OCI-LY1 (cell line): ENCODE results near the gene PCDHB1.

Experiments used
- H2AFZ ChIP-seq: fragments of 200-600 bp; sonication (generic), shearing (Covaris generic); 2 replicates; pipeline ENCODE4 v1.6.0; 2014; ENCODE audit warnings: antibody characterized with exemption, mild to moderate bottlenecking, low read length
- H3F3A ChIP-seq: fragments of 200-600 bp; sonication (generic), shearing (Covaris generic); 2 replicates; pipeline ENCODE4 v1.6.0; 2014; ENCODE audit warnings: mild to moderate bottlenecking, antibody characterized with exemption, low read length, moderate library complexity; ENCODE audit not compliant: insufficient read depth
- H3K27ac ChIP-seq: fragments of 200-600 bp; sonication (generic); 2 replicates; pipeline ENCODE4 v1.5.1; 2014; ENCODE audit warnings: low read length, mixed run types, mild to moderate bottlenecking, low read depth; ENCODE audit not compliant: poor library complexity, severe bottlenecking
- H3K27me3 ChIP-seq: fragments of 200-600 bp; sonication (generic); 2 replicates; pipeline ENCODE4 v1.6.0; 2014; ENCODE audit warnings: antibody characterized with exemption, mild to moderate bottlenecking, low read length, moderate library complexity; ENCODE audit not compliant: insufficient read depth
- H3K36me3 ChIP-seq: fragments of 200-600 bp; sonication (generic); 2 replicates; pipeline ENCODE4 v1.6.1; 2014; ENCODE audit warnings: mild to moderate bottlenecking, antibody characterized with exemption, low read length, moderate library complexity, mixed read lengths; ENCODE audit not compliant: insufficient read depth
- H3K4me1 ChIP-seq: fragments of 200-600 bp; sonication (generic); 2 replicates; pipeline ENCODE4 v1.5.1; 2014; ENCODE audit warnings: mild to moderate bottlenecking, low read length, moderate library complexity; ENCODE audit not compliant: insufficient read depth, severe bottlenecking
- H3K4me2 ChIP-seq: fragments of 200-600 bp; sonication (generic), shearing (Covaris generic); 2 replicates; pipeline ENCODE4 v1.6.1; 2014; ENCODE audit warnings: low read length
- H3K4me3 ChIP-seq: fragments of 200-600 bp; sonication (generic); 2 replicates; pipeline ENCODE4 v1.5.1; 2014; ENCODE audit warnings: low read length, low read depth, mild to moderate bottlenecking, mixed read lengths; ENCODE audit not compliant: poor library complexity, severe bottlenecking
- H3K79me2 ChIP-seq: fragments of 200-600 bp; shearing (Covaris generic); 2 replicates; pipeline ENCODE4 v1.6.1; 2016; ENCODE audit warnings: mixed run types, low read length, mixed read lengths; ENCODE audit not compliant: insufficient read depth
- H3K9ac ChIP-seq: fragments of 200-600 bp; sonication (generic), shearing (Covaris generic); 2 replicates; pipeline ENCODE4 v1.6.1; 2014; ENCODE audit warnings: mild to moderate bottlenecking, low read length, mixed read lengths
- H3K9me2 ChIP-seq: fragments of 200-600 bp; sonication (generic), shearing (Covaris generic); 2 replicates; pipeline ENCODE4 v1.6.1; 2014; ENCODE audit warnings: low read depth, mild to moderate bottlenecking, low read length, mixed read lengths
- H3K9me3 ChIP-seq: fragments of 200-600 bp; shearing (Covaris generic); 2 replicates; pipeline ENCODE4 v1.6.1; 2014; ENCODE audit warnings: low read length, mixed read lengths
- H4K20me1 ChIP-seq: fragments of 200-600 bp; sonication (generic), shearing (Covaris generic); 2 replicates; pipeline ENCODE4 v1.6.0; 2016; ENCODE audit warnings: mild to moderate bottlenecking, low read length; ENCODE audit not compliant: insufficient read depth
- EZH2 ChIP-seq: fragments of 200-600 bp; sonication (generic), shearing (Covaris generic); IDR thresholded peaks from 2 replicates; pipeline ENCODE4 v1.8.0; 2017; ENCODE audit warnings: borderline replicate concordance, mixed run types, mild to moderate bottlenecking, antibody characterized with exemption, low read length, moderate library complexity, mixed read lengths
- TF ChIP-seq, protein P1 (sequence below): fragments of 200-600 bp; sonication (generic), shearing (Covaris generic); IDR thresholded peaks from 2 replicates; pipeline ENCODE4 v1.5.1; 2017; ENCODE audit warnings: mild to moderate bottlenecking, antibody characterized with exemption, low read length, moderate library complexity, mixed read lengths

The PCDHB1 gene

DNA sequence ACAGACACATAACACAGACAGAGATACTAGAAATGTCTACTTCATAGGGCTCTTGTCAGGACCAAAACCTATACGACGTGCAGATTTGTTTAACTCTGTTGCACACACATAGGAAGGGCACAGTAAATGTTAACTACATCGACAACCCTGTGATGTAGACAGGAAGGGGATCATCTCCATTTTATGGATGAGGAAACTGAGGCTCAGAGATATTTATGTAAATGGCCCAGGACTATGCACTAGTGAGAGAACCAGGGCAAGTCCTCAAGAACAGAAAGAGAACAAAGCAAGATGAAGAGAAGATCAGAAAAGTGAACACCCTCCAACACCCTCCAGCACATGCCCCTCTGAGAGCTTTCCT is 48.6 kb upstream of the PCDHB1 start:
- Histone ChIP-seq H4K20me1 (no peaks in the 10 kb centered on the region), H3K4me1 (no peaks in the 10 kb centered on the region), H3K4me2 (no peak overlapping the region), H3K79me2 (no peaks in the 10 kb centered on the region), H3K27ac (no peak overlapping the region), H2AFZ (no peak overlapping the region), H3K27me3 (no peaks in the 10 kb centered on the region), H3F3A (no peaks in the 10 kb centered on the region), H3K9me3 (no peaks in the 10 kb centered on the region), H3K36me3 (no peaks in the 10 kb centered on the region), H3K9ac (no peak overlapping the region), H3K4me3 (no peak overlapping the region), H3K9me2 (no peaks in the 10 kb centered on the region)
- no peak for TF ChIP-seq EZH2
- TF ChIP-seq, protein P1, sequence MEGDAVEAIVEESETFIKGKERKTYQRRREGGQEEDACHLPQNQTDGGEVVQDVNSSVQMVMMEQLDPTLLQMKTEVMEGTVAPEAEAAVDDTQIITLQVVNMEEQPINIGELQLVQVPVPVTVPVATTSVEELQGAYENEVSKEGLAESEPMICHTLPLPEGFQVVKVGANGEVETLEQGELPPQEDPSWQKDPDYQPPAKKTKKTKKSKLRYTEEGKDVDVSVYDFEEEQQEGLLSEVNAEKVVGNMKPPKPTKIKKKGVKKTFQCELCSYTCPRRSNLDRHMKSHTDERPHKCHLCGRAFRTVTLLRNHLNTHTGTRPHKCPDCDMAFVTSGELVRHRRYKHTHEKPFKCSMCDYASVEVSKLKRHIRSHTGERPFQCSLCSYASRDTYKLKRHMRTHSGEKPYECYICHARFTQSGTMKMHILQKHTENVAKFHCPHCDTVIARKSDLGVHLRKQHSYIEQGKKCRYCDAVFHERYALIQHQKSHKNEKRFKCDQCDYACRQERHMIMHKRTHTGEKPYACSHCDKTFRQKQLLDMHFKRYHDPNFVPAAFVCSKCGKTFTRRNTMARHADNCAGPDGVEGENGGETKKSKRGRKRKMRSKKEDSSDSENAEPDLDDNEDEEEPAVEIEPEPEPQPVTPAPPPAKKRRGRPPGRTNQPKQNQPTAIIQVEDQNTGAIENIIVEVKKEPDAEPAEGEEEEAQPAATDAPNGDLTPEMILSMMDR = no peak

DNA sequence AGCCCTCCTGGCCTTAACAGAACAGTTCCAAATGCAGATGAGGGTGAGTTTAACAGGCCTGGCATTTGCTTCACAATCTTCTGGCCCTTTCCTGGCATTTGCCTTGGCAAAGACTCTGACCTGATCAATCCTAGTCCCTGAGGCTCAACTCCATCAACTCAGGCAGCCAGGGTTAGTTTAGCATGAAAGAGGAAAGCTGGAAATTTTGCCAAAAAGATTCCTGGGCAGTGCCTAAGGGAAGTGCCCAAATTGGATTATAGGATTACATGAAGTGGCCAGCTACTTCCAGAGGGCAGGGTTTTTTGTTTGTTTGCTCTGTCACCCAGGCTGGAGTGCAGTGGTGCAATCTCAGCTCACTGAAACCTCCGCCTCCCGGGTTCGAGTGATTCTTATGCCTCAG is 48.1 kb upstream of the PCDHB1 start:
- no peaks in the 10 kb centered on the region for H3K9me3 ChIP-seq
- H3K9ac ChIP-seq = no peak overlapping the region
- H3K79me2 ChIP-seq = no peaks in the 10 kb centered on the region
- no peak overlapping the region for H3K4me3 ChIP-seq
- TF ChIP-seq EZH2 = no peak
- TF ChIP-seq, protein P1 = no peak
- no peaks in the 10 kb centered on the region for H4K20me1 ChIP-seq
- no peaks in the 10 kb centered on the region for H3K36me3 ChIP-seq
- H3F3A ChIP-seq = no peaks in the 10 kb centered on the region
- no peaks in the 10 kb centered on the region for H3K27me3 ChIP-seq
- H3K9me2 ChIP-seq = no peaks in the 10 kb centered on the region
- no peak overlapping the region for H3K27ac ChIP-seq
- H3K4me2 ChIP-seq = no peak overlapping the region
- no peak overlapping the region for H2AFZ ChIP-seq
- no peaks in the 10 kb centered on the region for H3K4me1 ChIP-seq

DNA sequence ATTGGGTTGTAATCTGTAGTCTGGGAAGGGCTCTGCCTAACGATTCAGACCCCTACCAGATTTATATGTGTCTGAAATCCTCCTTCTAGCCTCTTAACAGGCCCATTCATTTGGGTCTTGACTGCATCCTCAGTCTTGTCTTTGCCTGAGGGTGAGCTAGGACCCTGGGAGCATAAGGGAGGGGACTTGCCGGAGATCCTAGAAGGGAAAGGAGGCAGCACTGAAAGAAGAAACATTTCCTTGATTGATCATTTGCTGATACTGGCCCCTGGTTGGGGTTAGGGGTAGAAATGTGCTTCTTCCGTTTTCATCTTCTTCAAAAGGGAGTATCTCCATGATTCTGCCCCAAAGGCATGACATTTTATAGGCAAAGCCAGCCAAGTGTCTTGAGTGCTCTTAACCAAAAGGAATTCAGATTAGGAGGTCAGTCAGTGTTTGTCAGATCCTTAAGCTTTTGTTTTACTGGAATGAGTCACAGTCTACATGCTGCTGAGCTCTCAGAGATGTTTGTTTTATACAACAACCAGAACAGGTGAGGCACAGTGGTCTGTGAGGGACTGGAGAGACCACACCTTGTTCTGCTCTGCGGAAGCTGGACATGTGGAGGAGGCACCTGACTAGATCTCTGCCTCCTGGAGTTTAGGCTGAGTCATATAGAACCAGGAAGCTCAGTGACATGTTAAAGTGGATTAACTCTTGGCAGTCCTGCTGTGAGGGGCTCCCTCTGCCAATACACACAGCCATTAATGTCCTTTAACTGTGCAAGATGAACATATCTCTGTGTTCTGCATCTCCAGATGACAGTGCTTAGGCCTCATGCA is 47.2 kb upstream of the PCDHB1 start:
- no peaks in the 10 kb centered on the region for H3K9me2 ChIP-seq
- H3K4me1 ChIP-seq = no peaks in the 10 kb centered on the region
- no peak overlapping the region for H3K9ac ChIP-seq
- no peak overlapping the region for H2AFZ ChIP-seq
- H3K27ac ChIP-seq = no peak overlapping the region
- H3K27me3 ChIP-seq = no peaks in the 10 kb centered on the region
- no peak overlapping the region for H3K4me2 ChIP-seq
- TF ChIP-seq EZH2 = no peak
- TF ChIP-seq, protein P1 = no peak
- H3K9me3 ChIP-seq = no peaks in the 10 kb centered on the region
- no peaks in the 10 kb centered on the region for H3F3A ChIP-seq
- no peaks in the 10 kb centered on the region for H3K79me2 ChIP-seq
- no peaks in the 10 kb centered on the region for H3K36me3 ChIP-seq
- no peaks in the 10 kb centered on the region for H4K20me1 ChIP-seq
- no peak overlapping the region for H3K4me3 ChIP-seq
